Hepatocyte (in vitro differentiated cells): ENCODE results near the gene CD302.

Experiments used
- CTCF ChIP-seq: fragments of 200-600 bp; sonication (generic); IDR thresholded peaks from 2 replicates; pipeline ENCODE4 v1.5.1; 2016; ENCODE audit warnings: antibody characterized with exemption, mild to moderate bottlenecking; ENCODE audit not compliant: poor library complexity
- EZH2 ChIP-seq: fragments of 200-600 bp; sonication (generic); IDR thresholded peaks from 2 replicates; pipeline ENCODE4 v1.6.1; 2016; ENCODE audit warnings: antibody characterized with exemption, mild to moderate bottlenecking, borderline replicate concordance

GRCh38 chr2:159720676-159721075 is 77.3 kb downstream of the CD302 start:
- TF ChIP-seq CTCF (no peak), EZH2 (no peak)
